ENCODE measurements around the gene ACTR3. TPM values are rescaled to one million over a fixed set of nuclear protein-coding genes. Genes with fewer than 3 reads are reported as not detected.

Gene ACTR3
- total and polyA plus RNA-seq, 8 donors: 41.6 to 189 (median 97.5) TPM

DNA sequence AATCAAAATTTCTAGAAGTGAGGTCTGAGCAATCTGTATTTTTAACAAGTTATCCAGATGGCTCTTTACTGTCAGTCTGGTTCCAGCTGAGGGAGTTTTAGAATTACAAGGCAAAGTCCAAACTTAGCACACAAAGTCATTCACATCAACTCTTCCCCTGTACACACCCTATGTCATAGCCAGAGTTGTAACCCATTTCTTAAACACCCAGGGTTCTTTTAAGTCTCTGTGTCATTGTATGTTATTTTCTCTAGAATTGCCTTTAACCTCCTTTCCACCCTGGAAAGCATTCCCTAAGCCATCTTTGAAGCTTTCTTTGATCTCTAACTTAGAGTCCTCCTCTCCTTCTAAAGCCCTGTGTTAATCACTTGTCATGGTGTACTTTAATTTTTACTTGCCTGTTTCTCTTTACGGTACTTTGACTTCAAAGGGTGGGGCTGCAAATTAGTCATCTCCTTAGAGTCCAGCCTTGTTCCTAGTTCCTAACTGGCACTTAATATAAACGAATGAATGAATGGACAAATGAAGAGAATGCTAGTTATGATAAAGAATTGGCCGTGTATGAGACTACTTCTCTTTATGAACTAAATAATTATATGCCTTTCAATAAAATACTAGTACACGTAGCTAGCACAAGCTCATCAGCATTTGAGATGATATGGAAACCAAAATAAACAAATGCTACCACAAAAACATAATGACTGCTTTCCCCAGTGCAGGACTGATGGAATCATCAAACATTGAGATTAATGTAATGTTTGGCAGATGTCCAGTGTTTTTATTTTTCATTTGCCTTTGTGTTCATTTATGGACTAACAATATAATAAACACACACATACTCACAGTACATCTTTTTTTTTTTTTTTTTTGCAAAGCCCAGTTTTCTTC lies 11.9 kb upstream of the ACTR3 start:
- H3K36me3 ChIP-seq: no peaks in the 10 kb centered on the region
- H3K4me1 ChIP-seq: peaks cover 10 to 14% (median 13%) of the 10 kb centered on the region in 4 donors
- no peak for TF ChIP-seq POLR2A (IDR thresholded peaks at IDR 0.05)
- peak in 1 of 3 donors; percentile 39 for TF ChIP-seq POLR2AphosphoS5 (IDR thresholded peaks at IDR 0.05)
- TF ChIP-seq EP300 (IDR thresholded peaks at IDR 0.05): no peak
- TF ChIP-seq, protein P1, sequence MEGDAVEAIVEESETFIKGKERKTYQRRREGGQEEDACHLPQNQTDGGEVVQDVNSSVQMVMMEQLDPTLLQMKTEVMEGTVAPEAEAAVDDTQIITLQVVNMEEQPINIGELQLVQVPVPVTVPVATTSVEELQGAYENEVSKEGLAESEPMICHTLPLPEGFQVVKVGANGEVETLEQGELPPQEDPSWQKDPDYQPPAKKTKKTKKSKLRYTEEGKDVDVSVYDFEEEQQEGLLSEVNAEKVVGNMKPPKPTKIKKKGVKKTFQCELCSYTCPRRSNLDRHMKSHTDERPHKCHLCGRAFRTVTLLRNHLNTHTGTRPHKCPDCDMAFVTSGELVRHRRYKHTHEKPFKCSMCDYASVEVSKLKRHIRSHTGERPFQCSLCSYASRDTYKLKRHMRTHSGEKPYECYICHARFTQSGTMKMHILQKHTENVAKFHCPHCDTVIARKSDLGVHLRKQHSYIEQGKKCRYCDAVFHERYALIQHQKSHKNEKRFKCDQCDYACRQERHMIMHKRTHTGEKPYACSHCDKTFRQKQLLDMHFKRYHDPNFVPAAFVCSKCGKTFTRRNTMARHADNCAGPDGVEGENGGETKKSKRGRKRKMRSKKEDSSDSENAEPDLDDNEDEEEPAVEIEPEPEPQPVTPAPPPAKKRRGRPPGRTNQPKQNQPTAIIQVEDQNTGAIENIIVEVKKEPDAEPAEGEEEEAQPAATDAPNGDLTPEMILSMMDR (IDR thresholded peaks at IDR 0.05): no peak
- peak in 1 of 2 donors; percentile 70 for DNase-seq
- H3K9me3 ChIP-seq: no peaks in the 10 kb centered on the region
- H3K27me3 ChIP-seq: no peaks in the 10 kb centered on the region
- peak overlapping the region; percentile 60 to 82 (median 72) for H3K27ac ChIP-seq
- WGBS, 5 donors: 11 to 24% (median 15%) methylated on average over 4 of the region's 4 CpGs
- no peak overlapping the region for H3K4me3 ChIP-seq
- intact Hi-C loops (cut with DNase I; ENCODE audit: low total_unique reads): no loop called here

DNA sequence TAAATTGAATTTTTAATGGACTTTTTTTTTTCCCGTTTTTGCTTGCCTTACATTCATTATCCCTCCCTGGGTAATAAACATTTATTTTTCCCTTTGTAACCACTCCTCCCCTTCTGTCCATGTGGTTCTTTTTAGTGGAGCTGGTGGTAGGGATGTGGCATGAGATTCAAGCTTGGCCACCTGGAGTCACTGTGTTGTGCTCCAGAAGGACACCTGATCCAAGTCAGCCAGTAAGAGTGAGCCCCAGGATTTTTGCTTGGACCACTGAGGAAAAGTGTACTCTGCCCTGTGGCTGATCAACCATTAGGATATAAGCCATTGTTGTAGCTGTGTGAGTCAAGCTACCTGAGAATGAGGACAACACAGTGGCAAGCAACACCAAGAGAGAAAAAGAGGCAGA lies 11.1 kb upstream of the ACTR3 start:
- peaks cover 10 to 14% (median 13%) of the 10 kb centered on the region in 4 donors for H3K4me1 ChIP-seq
- H3K4me3 ChIP-seq: no peak overlapping the region
- DNase-seq: no peak
- H3K36me3 ChIP-seq: no peaks in the 10 kb centered on the region
- WGBS, 5 donors: 55 to 67% (median 59%) methylated on average over 1 of the region's 1 CpG
- no peaks in the 10 kb centered on the region for H3K27me3 ChIP-seq
- peak overlapping the region in 1 of 5 donors; percentile 82 for H3K27ac ChIP-seq
- intact Hi-C loops (cut with DNase I; ENCODE audit: low total_unique reads): no loop called here
- TF ChIP-seq POLR2A (IDR thresholded peaks at IDR 0.05) (no peak), POLR2AphosphoS5 (IDR thresholded peaks at IDR 0.05) (no peak), EP300 (IDR thresholded peaks at IDR 0.05) (no peak)
- TF ChIP-seq, protein P1 (IDR thresholded peaks at IDR 0.05): no peak
- H3K9me3 ChIP-seq: no peaks in the 10 kb centered on the region

DNA sequence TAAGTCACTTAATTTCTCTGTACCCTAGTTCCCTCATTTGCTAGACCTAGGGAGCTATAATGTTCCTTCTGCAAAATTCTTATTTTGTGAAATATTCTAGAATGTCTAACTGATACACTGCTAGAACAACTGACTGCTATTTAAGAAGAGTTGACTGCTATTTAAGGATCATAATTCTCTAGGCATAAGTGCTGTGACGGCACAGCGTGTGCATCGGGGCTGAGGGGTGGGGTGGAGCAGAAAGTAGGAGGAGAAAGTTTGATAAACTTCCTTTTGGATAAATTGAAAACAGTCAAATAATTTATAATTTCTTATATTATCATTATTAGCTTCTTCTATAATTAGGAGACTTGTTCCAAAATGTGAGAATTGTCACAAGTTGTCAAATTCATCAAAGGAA lies 10.4 kb upstream of the ACTR3 start:
- Histone ChIP-seq H3K27ac (no peak overlapping the region), H3K27me3 (no peaks in the 10 kb centered on the region), H3K36me3 (no peaks in the 10 kb centered on the region), H3K4me3 (no peak overlapping the region), H3K9me3 (no peaks in the 10 kb centered on the region), H3K4me1 (peaks cover 10 to 14% (median 13%) of the 10 kb centered on the region in 4 donors)
- 60 to 85% (median 81%) methylated on average over 3 of the region's 3 CpGs for WGBS, 5 donors
- DNase-seq: no peak
- intact Hi-C loops (cut with DNase I; ENCODE audit: low total_unique reads): no loop called here
- TF ChIP-seq POLR2AphosphoS5 (IDR thresholded peaks at IDR 0.05): no peak
- TF ChIP-seq, protein P1 (IDR thresholded peaks at IDR 0.05): no peak
- TF ChIP-seq EP300 (IDR thresholded peaks at IDR 0.05): no peak
- no peak for TF ChIP-seq POLR2A (IDR thresholded peaks at IDR 0.05)

DNA sequence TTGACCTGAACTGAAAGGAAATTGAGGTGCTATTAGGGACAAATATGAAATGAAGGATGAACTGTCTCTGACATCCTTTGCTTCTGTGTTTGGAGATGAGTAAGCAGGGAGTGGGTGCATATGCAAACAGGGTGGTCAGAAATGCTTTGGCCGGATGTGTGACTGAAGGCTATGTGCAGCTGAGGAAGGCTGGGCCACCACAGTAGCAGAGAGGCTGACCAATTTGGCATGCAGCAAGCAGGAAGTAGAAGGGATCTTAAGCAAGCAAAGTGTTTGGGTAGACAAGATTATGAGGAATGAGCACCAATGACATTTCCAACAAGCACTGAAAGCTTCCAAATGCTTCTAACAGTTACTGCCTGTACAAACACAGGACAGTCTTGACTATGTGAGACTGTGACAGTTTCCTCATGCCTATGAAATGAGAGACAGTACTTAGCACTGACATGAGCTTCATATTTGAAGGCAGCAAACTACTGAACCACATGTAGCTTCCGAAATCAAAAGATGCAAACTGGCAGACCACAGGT lies 3.3 kb upstream of the ACTR3 start:
- Histone ChIP-seq H3K36me3 (no peaks in the 10 kb centered on the region), H3K4me3 (no peak overlapping the region), H3K4me1 (peaks cover 15 to 46% (median 32%) of the 10 kb centered on the region in 4 donors), H3K9me3 (no peaks in the 10 kb centered on the region), H3K27me3 (no peaks in the 10 kb centered on the region), H3K27ac (peak overlapping the region in 3 of 5 donors; percentile 36 to 97 (median 57))
- intact Hi-C loops (cut with DNase I; ENCODE audit: low total_unique reads): no loop called here
- TF ChIP-seq POLR2AphosphoS5 (IDR thresholded peaks at IDR 0.05) (peak in 2 of 3 donors; percentile 30 to 67), EP300 (IDR thresholded peaks at IDR 0.05) (no peak), POLR2A (IDR thresholded peaks at IDR 0.05) (no peak)
- TF ChIP-seq, protein P1 (IDR thresholded peaks at IDR 0.05): no peak
- DNase-seq: peak; percentile 55 to 72
- WGBS, 5 donors: 35 to 43% (median 38%) methylated on average over 2 of the region's 2 CpGs
